Mucosa of stomach (tissue), 1 donor: ENCODE measurements around the gene TJP2.
"Not testable (repeated sequence)": the region's sequence is repeated elsewhere in the genome, so short reads cannot be mapped to it uniquely, and the experiment has no call there.

Source experiments
- H3K27me3 ChIP-seq: one replicate; pipeline ENCODE4 v1.7.0; 2013; ENCODE audit warnings: mild to moderate bottlenecking, low read length; ENCODE audit not compliant: control insufficient read depth, insufficient read depth
- H3K36me3 ChIP-seq: one replicate; pipeline ENCODE4 v1.7.0; 2013; ENCODE audit warnings: low read length; ENCODE audit not compliant: control insufficient read depth, insufficient read depth
- H3K4me1 ChIP-seq: one replicate; pipeline ENCODE4 v1.7.0; 2013; ENCODE audit warnings: mild to moderate bottlenecking, low read length; ENCODE audit not compliant: control insufficient read depth, insufficient read depth
- H3K4me3 ChIP-seq: one replicate; pipeline ENCODE4 v1.7.0; 2013; ENCODE audit warnings: low read length
- H3K9ac ChIP-seq: one replicate; pipeline ENCODE4 v1.7.0; 2013; ENCODE audit warnings: mild to moderate bottlenecking, low read length, moderate library complexity
- H3K9me3 ChIP-seq: one replicate; pipeline ENCODE4 v1.7.0; 2013; ENCODE audit warnings: mild to moderate bottlenecking, low read length, moderate library complexity; ENCODE audit not compliant: control insufficient read depth
- donor health status: Pancreatic carcinoma.

Gene TJP2

DNA sequence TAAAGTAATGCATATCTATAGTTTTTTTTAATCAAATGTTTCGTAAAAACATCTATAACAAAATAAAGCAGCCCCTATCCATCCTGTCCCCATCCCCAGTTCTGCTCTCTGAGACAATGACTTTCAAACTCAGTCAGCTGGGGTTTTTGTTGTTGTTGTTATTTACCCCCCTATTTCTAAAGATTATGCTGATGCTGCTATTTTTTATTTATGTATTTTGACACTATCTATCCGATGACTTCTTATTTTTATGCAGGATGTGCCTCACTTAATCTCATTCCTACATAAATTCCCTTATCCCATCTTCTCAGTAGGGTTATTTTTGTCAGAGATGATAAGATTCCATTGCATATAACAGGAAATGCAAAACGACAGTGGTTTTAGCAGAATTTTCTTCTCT lies 105.7 kb downstream of the TJP2 start:
- Histone ChIP-seq H3K4me3 (no peak overlapping the region), H3K36me3 (no peaks in the 10 kb centered on the region), H3K9ac (no peak overlapping the region), H3K27me3 (no peaks in the 10 kb centered on the region), H3K9me3 (no peaks in the 10 kb centered on the region), H3K4me1 (no peaks in the 10 kb centered on the region)

DNA sequence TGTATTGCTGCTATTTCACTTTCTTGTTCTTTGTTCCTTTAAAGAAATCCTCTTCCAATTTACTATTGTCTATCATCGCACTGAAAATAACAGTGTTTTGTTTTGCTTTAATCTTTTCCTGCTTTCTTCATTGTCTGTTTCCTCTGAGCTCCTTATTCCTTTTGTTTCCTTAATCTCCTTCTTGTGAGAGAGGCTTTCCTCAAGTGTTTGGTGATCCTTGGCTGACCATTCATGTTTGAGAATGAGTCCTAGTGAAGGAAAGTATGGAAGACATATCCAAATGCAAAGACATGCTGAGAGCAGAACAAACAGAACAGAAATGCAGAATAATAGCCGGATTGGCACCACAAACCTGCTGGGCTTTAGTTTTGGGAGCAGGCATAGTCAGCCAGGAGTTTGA lies 108.9 kb downstream of the TJP2 start:
- Histone ChIP-seq H3K9ac (no peak overlapping the region), H3K4me1 (no peaks in the 10 kb centered on the region), H3K9me3 (no peaks in the 10 kb centered on the region), H3K4me3 (no peak overlapping the region), H3K36me3 (no peaks in the 10 kb centered on the region), H3K27me3 (no peaks in the 10 kb centered on the region)

DNA sequence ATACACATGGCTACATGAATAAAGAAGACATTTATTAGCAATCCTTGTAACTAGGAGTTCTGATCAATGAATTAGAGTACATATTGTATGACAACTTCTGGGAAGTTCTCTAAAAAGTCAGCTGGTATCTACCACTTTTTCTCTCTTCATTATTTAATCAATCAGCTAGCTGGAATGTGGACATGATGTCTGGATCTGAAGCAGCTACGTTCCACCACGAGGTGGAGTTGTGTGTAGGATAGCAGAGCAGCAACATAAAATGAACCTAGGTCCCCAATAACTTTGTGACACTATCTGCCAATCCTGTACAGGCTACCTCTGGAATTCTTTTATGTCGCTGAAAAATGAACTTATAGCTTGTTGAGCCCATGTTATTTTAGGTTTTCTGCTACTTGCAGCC lies 118.0 kb downstream of the TJP2 start:
- H3K9me3 ChIP-seq: no peaks in the 10 kb centered on the region
- no peak overlapping the region for H3K9ac ChIP-seq
- no peaks in the 10 kb centered on the region for H3K36me3 ChIP-seq
- H3K4me3 ChIP-seq: no peak overlapping the region
- H3K4me1 ChIP-seq: peaks cover 3% of the 10 kb centered on the region
- H3K27me3 ChIP-seq: peaks cover 4% of the 10 kb centered on the region

GRCh38 chr9:69293156-69293555 lies 119.1 kb downstream of the TJP2 start:
- H3K4me1 ChIP-seq: peaks cover 7% of the 10 kb centered on the region

DNA sequence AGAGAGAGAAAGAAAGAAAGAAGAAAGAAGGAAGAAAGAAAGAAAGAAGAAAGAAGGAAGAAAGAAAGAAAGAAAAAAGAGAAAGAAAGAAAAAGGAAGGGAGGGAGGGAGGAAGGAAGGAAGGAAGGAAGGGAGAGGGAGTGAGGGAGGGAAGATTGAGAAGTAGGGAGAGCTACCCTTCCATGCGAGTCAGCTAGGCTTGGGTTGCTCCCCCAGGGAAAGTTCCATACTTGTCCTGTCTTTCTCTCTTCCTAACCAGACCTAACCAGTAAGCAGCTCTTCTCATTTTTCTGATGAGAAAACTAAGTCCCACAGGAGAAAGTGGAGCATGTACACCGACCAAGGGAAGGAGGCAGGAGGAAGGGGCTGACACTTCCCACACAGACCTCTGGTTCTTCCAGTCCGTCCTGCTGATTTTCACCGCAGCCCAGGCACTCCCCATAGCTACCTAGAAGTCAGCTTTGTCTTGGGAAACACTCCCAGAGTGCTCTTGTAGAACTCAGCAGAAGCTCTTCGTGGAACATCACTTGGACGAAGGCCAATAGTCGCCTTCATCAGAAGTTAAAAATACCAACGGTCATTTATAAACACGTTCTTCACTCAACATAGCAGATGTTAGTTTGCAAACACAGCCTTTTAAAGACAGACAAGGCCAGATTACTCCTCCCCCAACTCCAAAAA lies 121.9 kb downstream of the TJP2 start:
- H3K9me3 ChIP-seq: no peaks in the 10 kb centered on the region
- no peak overlapping the region for H3K4me3 ChIP-seq
- H3K9ac ChIP-seq: no peak overlapping the region
- no peaks in the 10 kb centered on the region for H3K36me3 ChIP-seq
- H3K27me3 ChIP-seq: peaks cover 4% of the 10 kb centered on the region
- H3K4me1 ChIP-seq: peaks cover 7% of the 10 kb centered on the region

More at GRCh38 chr9:69293156-69293555, 119.1 kb downstream of the TJP2 start:
- H3K4me3 ChIP-seq: no peak overlapping the region
- H3K27me3 ChIP-seq: peaks cover 4% of the 10 kb centered on the region
- H3K9me3 ChIP-seq: no peaks in the 10 kb centered on the region
- H3K36me3 ChIP-seq: no peaks in the 10 kb centered on the region
- H3K9ac ChIP-seq: no peak overlapping the region

DNA sequence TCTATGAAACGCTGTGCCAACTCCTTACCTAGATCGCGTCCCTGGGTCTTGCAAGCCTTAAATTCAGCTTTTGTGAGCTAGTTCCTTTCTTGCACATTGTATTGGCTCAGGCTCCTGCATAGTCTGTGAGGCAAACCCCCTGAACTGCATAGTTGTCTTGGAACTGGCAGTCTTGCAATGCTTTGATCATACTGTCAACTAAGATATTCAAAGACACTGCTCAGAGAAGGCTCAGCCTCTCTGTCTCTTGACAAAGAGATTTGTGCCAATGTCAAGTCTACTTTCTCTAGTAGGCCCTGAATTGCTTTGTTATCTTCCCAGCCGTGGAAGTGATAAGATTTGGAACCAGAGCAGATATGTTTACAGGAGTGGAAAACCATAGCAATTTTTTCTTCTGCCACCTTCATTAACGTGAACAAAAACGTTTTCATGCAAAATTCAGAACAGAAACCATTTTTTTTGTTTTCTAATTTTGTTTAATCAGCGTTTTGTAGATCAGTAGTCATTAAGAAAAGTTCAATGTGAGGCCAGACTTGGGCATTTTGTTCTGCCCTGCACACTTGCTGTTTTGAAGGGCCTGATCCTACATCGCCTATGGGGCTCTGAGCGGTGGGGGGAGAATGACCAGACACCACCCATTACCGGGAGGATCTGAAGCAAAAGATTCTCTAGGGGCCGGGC lies 123.4 kb downstream of the TJP2 start:
- Histone ChIP-seq H3K9ac (no peak overlapping the region), H3K4me3 (no peak overlapping the region)

GRCh38 chr9:69299315-69299714 lies 125.2 kb downstream of the TJP2 start:
- no peak overlapping the region for H3K9ac ChIP-seq
- no peaks in the 10 kb centered on the region for H3K9me3 ChIP-seq
- no peaks in the 10 kb centered on the region for H3K36me3 ChIP-seq
- no peak overlapping the region for H3K4me3 ChIP-seq
- peaks cover 4% of the 10 kb centered on the region for H3K27me3 ChIP-seq
- H3K4me1 ChIP-seq: peaks cover 7% of the 10 kb centered on the region

More for the DNA sequence above, 123.4 kb downstream of the TJP2 start:
- Histone ChIP-seq H3K27me3 (peaks cover 4% of the 10 kb centered on the region), H3K4me1 (peaks cover 7% of the 10 kb centered on the region), H3K9me3 (no peaks in the 10 kb centered on the region), H3K36me3 (no peaks in the 10 kb centered on the region)

- Histone ChIP-seq H3K9me3 (no peaks in the 10 kb centered on the region), H3K9ac (no peak overlapping the region), H3K4me1 (peaks cover 7% of the 10 kb centered on the region), H3K36me3 (no peaks in the 10 kb centered on the region), H3K4me3 (no peak overlapping the region), H3K27me3 (peaks cover 4% of the 10 kb centered on the region)
Measured at GRCh38 chr9:69299826-69300225, 125.7 kb downstream of the TJP2 start.

DNA sequence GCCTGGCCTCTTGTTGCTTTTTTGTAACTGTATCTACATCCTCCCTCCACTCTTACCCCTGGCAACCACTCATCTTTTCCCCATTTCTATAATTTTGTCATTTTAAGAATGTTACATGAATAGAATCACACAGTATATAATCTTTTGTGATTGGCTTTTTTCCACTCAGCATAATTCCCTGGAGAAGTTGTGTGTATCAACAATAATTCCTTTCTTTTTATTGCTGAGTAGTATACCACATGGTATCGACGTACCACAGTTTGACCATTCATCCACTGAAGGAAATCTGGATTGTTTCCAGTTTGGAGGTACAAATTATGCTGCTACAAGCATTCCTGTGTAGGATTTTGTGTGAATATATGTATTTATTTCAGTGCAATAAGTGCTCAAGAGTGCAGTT lies 129.3 kb downstream of the TJP2 start:
- H3K4me1 ChIP-seq: no peaks in the 10 kb centered on the region
- no peaks in the 10 kb centered on the region for H3K9me3 ChIP-seq
- H3K4me3 ChIP-seq: no peak overlapping the region
- H3K27me3 ChIP-seq: no peaks in the 10 kb centered on the region
- no peak overlapping the region for H3K9ac ChIP-seq
- H3K36me3 ChIP-seq: no peaks in the 10 kb centered on the region

GRCh38 chr9:69306895-69307445 lies 132.9 kb downstream of the TJP2 start:
- not testable (repeated sequence) for H3K9ac ChIP-seq, H3K4me3 ChIP-seq, H3K27me3 ChIP-seq, H3K36me3 ChIP-seq, H3K4me1 ChIP-seq, H3K9me3 ChIP-seq

- no peaks in the 10 kb centered on the region for H3K27me3 ChIP-seq
- H3K36me3 ChIP-seq: no peaks in the 10 kb centered on the region
- no peak overlapping the region for H3K4me3 ChIP-seq
- no peaks in the 10 kb centered on the region for H3K4me1 ChIP-seq
- no peak overlapping the region for H3K9ac ChIP-seq
- no peaks in the 10 kb centered on the region for H3K9me3 ChIP-seq
Measured at GRCh38 chr9:69307446-69308205, 133.5 kb downstream of the TJP2 start.
